HG03354 (cell line): Measurements from ENCODE around the gene CABLES1.
"Not testable (repeated sequence)": the region's sequence is repeated elsewhere in the genome, so short reads cannot be mapped to it uniquely, and the experiment has no call there.

Source experiments
- ATAC-seq: cut with Tn5 transposase; IDR thresholded peaks from one replicate; pipeline ENCODE4 v1.9.1; 2021; ENCODE audit warnings: mild to moderate bottlenecking; ENCODE audit not compliant: unreplicated experiment, poor library complexity, severe bottlenecking

CABLES1 gene, protein sequence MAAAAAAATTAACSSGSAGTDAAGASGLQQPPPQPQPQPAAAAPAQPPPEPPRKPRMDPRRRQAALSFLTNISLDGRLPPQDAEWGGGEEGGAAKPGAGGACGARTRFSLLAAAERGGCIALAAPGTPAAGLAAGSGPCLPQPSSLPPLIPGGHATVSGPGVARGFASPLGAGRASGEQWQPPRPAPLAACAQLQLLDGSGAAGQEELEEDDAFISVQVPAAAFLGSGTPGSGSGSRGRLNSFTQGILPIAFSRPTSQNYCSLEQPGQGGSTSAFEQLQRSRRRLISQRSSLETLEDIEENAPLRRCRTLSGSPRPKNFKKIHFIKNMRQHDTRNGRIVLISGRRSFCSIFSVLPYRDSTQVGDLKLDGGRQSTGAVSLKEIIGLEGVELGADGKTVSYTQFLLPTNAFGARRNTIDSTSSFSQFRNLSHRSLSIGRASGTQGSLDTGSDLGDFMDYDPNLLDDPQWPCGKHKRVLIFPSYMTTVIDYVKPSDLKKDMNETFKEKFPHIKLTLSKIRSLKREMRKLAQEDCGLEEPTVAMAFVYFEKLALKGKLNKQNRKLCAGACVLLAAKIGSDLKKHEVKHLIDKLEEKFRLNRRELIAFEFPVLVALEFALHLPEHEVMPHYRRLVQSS

GRCh38 chr18:23134780-23135549, at the start of gene CABLES1:
TSS of gene CABLES1 (plus strand) at chr18:23135485. CDS start at chr18:23135763, 278 bp downstream.
- ATAC-seq: peak; percentile 22

DNA sequence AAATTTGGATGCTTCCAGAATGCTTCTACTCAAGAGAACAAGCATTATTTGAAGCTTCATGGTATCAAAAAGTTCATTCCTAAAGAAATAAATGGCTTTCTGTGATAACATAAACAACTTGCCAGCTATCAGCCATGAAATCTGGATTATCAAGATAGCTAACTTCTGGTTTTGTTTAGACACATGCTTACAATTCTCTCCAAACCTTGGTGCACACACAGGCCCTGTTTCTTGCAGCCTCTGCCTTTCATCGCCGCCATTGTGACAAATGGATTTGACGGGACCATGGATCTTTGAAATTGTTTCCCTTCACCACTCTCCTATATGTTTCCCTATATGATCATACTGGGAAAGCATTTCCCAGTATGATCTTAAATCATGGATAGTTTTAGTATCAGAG, 47.9 kb upstream of the CABLES1 start:
- no peak for ATAC-seq

GRCh38 chr18:23088310-23088709, 47.0 kb upstream of the CABLES1 start:
- no peak for ATAC-seq

DNA sequence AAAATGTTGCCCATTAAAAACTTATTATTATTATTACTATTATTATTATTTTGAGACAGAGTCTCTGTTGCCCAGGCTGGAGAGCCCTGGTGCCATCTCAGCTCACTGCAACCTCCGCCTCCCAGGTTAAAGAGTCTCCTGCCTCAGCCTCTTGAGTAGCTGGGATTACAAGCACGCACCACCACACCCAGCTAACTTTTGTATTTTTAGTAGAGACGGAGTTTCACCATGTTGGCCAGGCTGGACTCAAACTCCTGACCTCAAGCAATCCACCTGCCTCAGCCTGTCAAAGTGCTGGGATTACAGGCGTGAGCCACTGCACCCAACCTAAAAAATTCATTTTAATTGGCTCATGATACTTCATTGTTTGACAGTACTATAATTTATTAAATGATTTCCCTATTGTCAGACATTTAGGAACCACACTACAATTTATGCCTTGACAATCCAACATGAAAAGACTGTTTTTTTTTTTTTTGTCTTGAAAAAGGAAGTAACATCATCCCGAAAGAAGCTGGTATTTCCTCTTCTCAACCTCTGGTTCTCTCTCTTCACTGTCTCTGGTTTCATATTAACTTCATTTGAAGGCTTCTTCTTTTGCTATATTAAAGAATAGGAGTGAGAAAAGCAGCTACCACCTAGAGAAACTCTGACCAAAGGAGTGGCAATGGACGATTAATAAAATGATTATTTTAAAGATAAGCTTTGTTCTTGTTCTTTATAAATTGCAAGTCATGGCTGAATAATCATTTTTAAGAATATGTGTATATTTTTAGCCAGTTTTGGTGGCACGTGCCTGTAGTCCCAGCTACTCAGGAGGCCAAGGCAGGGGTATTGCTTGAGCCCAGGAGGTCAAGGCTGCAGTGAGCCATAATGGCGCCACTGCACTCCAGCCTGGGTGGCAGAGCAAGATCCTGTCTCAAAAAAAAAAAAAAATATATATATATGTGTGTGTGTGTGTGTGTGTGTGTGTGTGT, 44.0 kb upstream of the CABLES1 start:
- peak; percentile 74 for ATAC-seq

DNA sequence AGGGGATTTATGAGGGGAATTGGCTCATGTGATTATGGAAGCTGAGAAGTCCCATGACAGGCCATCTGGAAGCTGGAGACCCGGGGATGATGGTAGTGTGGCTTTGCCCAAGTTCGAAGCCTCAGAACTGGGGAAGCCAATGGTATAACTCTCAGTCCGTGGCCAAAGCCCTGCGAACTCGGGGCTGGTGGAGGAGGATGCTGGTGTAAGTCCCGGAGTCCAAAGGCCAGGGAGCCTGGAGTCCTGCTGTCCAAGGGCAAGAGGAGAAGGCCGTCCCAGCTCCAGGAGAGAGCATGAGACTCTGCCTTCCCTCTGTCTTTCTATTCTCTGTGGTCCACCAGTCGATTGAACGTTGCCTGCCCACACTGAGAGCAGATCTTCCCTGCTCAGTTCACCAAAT, 43.2 kb upstream of the CABLES1 start:
- no peak for ATAC-seq

DNA sequence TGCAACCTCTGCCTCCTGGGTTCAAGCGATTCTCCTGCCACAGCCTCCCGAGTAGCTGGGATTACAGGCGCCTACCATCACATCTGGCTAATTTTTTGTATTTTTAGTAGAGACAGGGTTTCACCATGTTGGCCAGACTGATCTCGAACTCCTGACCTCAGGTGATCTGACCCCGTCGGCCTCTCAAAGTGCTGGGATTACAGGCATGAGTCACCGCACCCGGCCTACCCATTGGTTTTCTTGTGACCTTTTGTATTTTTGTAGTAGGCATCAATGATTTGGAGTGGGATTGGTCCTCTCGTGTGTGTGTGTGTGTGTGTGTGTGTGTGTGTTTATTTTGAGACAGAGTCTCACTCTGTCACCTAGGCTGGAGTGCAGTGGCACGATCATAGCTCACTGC, 42.2 kb upstream of the CABLES1 start:
- not testable (repeated sequence) for ATAC-seq

DNA sequence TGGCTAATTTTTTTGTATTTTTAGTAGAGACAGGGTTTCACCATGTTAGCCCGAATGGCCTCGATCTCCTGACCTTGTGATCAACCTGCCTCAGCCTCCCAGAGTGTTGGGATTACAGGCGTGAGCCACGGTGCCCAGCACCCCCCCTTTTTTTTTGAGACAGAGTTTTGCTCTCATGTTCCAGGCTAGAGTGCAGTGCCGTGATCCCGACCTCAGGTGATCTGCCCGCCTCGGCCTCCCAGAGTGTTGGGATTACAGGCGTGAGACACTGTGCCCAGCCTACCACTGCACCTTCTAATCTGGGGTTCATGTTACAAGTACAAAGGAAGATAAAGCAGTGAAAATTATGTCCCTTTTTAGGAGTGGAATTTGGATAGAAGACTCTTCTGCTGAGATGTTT, 41.5 kb upstream of the CABLES1 start:
- ATAC-seq: no peak

DNA sequence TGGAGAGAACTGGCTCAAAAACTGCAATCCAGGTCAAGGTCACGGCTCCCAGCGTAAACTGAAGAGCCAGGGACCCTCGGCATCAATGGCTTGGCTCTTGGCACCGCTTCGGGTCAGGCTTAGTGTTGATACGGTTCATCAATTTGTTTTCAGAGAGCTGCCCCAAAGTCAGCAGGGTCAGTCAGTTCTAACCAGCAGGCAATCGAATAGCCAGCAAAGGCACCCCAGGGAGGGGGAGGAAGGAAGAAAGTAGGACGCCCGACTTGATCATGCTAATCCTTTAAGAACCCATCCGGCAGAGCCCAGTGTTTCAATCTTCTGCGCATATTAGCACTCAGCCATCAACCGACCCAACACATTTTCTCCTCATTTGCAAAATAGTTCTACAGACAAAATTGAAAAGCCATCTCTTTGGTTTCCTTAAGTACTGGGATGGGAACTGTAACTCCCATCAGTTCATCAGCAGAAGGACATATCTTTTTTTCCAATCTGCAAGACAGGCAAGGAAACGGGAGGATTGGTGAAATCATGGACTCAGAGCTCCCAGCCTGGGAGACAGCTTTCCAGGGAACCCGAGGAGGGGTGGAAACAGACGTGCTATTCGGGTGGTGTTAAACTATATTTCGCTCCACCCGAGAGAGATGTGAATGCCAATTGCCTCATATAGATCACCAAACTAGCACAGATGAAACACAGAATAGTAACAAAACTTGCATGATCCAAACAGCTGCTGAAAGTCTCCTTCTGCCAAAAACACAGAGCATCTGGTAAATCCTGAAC, 40.7 kb upstream of the CABLES1 start:
- no peak for ATAC-seq

- ATAC-seq: no peak
Observed at GRCh38 chr18:23095463-23095862, 39.8 kb upstream of the CABLES1 start.

GRCh38 chr18:23097016-23097415, 38.3 kb upstream of the CABLES1 start:
- not testable (repeated sequence) for ATAC-seq

DNA sequence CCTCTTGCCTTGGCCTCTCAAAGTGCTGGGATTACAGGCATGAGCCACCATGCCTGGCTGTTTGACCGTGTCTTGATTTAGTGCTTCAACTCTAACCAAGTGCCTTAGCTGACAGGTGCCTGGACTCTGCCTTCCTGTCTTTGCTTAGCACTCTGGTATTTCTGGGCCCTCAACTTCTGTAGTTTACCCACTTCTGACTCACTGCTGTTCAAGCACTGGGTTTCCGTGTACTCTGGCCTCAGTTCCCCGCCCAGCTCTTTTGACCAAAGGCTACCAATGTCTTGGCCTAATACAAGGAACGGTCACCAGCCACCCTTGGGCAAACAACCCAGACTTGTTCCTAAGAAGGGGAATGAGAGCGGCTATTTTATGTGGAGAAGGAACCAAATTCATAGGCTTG, 35.7 kb upstream of the CABLES1 start:
- ATAC-seq: no peak

- ATAC-seq: no peak
Observed at GRCh38 chr18:23101861-23102432, 33.3 kb upstream of the CABLES1 start.

DNA sequence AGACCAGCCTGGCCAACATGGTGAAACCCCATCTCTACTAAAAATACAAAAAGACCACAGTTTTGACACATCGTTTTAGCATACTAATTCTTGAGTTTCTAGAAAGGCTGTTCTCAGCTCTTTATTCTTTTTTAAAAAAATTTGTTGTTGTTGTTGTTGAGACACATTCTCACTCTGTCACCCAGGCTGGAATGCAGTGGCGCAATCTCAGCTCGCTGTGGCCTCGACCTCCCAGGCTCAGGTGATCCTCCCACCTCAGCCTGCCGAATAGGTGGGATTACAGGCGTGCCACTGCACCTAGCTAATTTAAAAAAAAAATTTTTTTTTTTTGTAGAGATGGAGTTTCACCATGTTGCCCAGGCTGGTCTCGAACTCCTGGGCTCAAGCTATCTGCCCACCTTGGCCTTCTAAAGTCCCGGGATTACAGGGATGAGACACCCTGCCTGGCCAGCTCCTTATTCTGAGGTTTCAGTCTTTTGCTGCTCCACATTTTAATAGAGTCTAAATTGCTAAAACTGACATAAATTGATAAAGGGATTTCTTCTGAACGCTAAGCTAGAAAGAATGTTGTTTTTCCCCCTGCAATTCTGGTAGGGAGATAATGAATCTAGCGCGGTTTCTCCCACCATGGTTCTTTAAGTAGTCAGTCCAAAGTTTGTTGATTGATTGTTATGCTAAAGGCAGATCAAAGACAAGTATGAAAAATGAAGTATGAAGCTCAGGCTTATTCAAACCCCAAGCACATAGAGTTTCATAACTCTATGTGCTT, 32.6 kb upstream of the CABLES1 start:
- no peak for ATAC-seq

- ATAC-seq: no peak
Observed at GRCh38 chr18:23103449-23103848, 31.8 kb upstream of the CABLES1 start.

GRCh38 chr18:23105030-23105429, 30.3 kb upstream of the CABLES1 start:
- no peak for ATAC-seq

GRCh38 chr18:23105581-23106219, 29.6 kb upstream of the CABLES1 start:
- ATAC-seq: no peak

DNA sequence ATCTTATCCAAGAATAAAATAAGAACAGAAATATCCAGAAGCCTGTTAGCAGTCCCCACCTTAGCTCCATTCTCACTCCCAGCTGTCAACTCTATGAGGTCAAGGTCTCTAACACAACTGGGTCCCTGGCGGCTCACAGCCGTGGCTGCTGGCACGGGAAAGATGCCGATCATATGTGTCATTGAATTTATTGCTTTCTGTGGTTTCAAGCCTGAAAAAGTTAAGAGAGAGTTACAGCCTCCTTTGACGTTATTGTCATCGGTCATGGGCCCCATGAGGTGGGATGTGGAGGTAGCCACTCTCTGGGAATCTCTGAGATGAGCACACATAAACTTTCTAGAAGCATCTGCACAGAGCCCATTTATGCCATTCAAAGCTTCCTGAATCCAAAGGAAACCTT, 28.7 kb upstream of the CABLES1 start:
- no peak for ATAC-seq
